Measurements from ENCODE around the gene ARNT2.

- TF ChIP-seq POLR2A (IDR thresholded peaks at IDR 0.05) (no peak), POLR2AphosphoS5 (IDR thresholded peaks at IDR 0.05) (no peak), EP300 (IDR thresholded peaks at IDR 0.05) (no peak)
- TF ChIP-seq, protein P1, sequence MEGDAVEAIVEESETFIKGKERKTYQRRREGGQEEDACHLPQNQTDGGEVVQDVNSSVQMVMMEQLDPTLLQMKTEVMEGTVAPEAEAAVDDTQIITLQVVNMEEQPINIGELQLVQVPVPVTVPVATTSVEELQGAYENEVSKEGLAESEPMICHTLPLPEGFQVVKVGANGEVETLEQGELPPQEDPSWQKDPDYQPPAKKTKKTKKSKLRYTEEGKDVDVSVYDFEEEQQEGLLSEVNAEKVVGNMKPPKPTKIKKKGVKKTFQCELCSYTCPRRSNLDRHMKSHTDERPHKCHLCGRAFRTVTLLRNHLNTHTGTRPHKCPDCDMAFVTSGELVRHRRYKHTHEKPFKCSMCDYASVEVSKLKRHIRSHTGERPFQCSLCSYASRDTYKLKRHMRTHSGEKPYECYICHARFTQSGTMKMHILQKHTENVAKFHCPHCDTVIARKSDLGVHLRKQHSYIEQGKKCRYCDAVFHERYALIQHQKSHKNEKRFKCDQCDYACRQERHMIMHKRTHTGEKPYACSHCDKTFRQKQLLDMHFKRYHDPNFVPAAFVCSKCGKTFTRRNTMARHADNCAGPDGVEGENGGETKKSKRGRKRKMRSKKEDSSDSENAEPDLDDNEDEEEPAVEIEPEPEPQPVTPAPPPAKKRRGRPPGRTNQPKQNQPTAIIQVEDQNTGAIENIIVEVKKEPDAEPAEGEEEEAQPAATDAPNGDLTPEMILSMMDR (IDR thresholded peaks at IDR 0.05), result no peak
Observed at GRCh38 chr15:80530737-80531365, 126.7 kb downstream of the ARNT2 start.
